ENCODE measurements around the gene RGS10. TPM values are rescaled to one million over a fixed set of nuclear protein-coding genes. Genes with fewer than 3 reads are reported as not detected.

RGS10 gene
- total RNA-seq, 1 donor = 35.4 TPM

DNA sequence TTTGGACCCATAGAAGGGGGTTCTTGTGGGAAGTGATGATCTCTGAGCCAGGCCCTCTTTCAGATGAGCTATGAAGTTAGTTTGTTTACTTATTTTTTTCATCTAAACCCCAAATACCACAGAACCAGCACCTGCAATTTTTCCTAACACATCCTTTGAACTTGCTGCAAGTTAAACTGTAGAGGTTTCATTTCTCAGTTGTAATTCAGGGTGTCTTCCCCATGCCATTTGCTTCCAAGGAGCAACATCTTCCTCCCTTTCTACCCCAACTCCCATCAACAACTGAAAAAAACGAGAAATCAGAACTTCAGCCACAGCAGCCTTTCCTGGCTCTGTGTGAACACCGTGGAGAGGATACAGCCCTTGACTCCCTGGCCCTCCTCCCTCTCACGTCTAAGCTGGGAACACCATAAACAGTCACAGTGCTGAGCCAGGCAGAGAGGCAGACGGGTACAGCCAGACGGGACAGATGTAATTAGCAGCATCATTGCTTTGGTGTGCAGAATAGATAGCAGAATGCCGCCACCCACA, 63.6 kb downstream of the RGS10 start:
- TF ChIP-seq, protein P1, sequence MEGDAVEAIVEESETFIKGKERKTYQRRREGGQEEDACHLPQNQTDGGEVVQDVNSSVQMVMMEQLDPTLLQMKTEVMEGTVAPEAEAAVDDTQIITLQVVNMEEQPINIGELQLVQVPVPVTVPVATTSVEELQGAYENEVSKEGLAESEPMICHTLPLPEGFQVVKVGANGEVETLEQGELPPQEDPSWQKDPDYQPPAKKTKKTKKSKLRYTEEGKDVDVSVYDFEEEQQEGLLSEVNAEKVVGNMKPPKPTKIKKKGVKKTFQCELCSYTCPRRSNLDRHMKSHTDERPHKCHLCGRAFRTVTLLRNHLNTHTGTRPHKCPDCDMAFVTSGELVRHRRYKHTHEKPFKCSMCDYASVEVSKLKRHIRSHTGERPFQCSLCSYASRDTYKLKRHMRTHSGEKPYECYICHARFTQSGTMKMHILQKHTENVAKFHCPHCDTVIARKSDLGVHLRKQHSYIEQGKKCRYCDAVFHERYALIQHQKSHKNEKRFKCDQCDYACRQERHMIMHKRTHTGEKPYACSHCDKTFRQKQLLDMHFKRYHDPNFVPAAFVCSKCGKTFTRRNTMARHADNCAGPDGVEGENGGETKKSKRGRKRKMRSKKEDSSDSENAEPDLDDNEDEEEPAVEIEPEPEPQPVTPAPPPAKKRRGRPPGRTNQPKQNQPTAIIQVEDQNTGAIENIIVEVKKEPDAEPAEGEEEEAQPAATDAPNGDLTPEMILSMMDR (IDR thresholded peaks at IDR 0.05; ENCODE audit: insufficient read depth, low read depth, low read length) = no peak
- no peak for DNase-seq (ENCODE audit: low read depth)
- no peak overlapping the region for H3K4me3 ChIP-seq (ENCODE audit: low read depth, low read length)

DNA sequence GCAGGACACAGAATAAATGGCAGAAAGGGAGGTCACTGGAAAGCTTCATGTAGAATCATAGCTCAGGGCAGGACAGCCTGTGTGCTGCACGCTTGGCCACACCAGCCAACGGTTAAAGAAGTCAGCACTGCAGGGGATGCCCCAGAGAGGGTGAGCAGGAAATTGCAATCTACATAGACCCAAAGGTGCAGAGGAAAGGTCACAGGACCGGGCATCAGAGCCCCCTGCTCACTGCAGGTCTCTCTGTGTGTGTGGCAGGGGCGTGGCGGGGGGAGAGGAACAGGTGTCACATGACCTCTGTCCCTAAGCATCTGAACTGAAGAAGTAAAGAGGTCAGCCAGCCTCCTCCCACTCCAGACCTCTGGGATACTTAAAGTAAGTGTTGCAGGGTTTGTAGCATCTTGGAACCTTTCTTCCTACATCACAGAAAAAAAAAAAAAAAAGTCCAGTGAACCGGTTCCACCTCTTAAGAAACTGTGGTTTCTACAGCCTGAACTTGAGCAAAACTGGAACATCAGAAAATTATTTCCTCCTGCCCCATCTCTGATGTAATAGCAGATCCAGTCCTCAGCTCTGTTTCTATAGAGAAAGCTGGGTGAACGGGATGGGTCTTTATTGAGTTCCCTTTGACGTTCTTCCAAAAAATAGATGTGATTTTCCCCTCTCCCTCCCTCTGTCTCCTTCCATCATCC, 64.3 kb downstream of the RGS10 start:
- H3K4me3 ChIP-seq (ENCODE audit: low read depth, low read length) = no peak overlapping the region
- TF ChIP-seq, protein P1 (IDR thresholded peaks at IDR 0.05; ENCODE audit: insufficient read depth, low read depth, low read length) = no peak

DNA sequence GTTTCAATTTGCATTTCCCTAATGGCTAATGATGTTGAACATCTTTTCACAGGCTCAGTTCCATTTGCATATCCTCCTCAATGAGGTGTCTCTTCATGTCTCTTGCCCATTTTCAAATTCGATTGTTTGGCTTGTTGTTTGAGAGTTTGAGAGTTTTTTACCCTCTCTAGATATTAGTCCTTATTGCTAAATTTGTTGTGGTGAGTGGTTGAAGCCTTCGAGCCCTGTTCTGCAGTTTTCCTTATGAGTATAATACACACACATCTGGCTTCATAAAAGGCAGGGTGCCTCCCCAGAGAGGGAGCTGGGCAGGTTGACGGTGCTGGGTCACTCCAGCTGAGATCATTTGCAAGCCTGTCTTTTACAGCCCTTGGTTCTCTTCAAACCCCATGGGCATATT, 65.1 kb downstream of the RGS10 start:
- H3K4me3 ChIP-seq (ENCODE audit: low read depth, low read length) = no peak overlapping the region
- no peak for DNase-seq (ENCODE audit: low read depth)
- TF ChIP-seq, protein P1 (IDR thresholded peaks at IDR 0.05; ENCODE audit: insufficient read depth, low read depth, low read length) = no peak

More for the DNA sequence above, 64.3 kb downstream of the RGS10 start:
- DNase-seq (ENCODE audit: low read depth) = no peak

DNA sequence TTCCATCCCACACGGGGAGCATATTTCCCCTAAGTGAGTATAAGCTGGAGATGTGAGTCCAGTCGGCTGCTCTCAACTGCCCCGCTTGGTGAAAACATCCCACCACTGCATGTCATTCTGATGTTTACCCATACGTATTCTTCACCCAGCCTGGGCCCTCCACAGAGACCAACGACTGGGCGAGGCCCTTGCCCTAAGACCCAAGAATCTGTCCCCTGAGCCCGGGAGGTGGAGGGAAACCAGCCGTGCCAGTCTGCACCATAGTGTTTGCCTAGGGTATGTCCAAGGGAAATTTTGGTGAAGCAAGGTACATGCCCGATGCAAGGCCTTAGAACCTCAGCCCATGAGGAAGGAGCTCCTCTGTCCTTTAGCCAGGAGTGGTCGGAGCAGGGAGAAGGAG, 67.9 kb downstream of the RGS10 start:
- no peak overlapping the region for H3K4me3 ChIP-seq (ENCODE audit: low read depth, low read length)
- DNase-seq (ENCODE audit: low read depth) = no peak
- TF ChIP-seq, protein P1 (IDR thresholded peaks at IDR 0.05; ENCODE audit: insufficient read depth, low read depth, low read length) = no peak

DNA sequence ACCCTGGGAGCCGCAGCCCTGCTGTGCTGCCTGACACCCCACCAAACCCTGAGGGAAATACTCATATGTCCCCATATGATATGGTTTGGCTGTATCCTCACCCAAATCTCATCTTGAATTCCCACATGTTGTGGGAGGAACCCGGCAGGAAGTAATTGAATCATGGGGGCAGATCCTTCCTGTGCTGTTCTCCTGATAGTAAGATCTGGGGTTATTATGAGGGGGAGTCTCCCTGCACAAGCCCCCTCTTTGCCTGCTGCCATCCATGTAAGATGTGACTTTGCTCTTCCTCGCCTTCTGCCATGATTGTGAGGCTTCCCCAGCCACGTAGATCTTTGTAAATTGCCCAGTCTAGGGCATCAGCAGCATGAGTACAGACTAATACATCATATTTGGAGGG, 68.7 kb downstream of the RGS10 start:
- no peak overlapping the region for H3K4me3 ChIP-seq (ENCODE audit: low read depth, low read length)
- TF ChIP-seq, protein P1 (IDR thresholded peaks at IDR 0.05; ENCODE audit: insufficient read depth, low read depth, low read length) = no peak
- no peak for DNase-seq (ENCODE audit: low read depth)

DNA sequence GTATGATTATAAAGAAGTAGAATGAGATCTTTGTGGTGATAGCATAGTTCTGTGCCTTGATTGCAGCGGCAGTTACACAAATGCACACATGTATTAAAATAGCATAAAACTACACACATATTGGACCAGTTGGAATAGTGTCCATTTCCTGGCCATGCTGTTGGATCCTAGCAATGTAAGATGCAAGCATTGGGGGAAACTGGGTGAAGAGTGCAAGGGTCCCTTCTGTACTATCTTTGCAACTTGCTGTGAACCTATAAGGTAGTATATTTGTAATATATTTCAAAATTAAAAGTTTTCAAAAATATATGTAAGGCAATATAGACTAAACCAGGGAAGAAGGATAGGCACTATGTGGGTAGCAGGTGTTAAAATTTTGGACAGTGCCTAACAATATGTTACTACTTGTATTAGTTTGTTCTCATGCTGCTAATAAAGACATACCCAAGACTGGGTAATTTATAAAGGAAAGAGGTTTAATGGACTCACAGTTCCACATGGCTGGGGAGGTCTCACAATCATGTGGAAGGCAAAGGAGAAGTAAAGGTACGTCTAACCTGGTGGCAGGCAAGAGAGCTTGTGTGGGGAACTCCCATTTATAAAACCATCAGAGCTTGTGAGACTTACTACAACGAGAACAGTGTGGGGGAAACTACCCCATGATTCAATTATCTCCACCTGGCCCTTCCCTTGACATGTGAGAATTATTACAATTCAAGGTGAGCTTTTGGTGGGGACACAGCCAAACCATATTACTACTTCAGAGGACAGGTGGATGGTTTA, 71.4 kb downstream of the RGS10 start:
- DNase-seq (ENCODE audit: low read depth) = no peak

More for the DNA sequence above, 71.4 kb downstream of the RGS10 start:
- H3K4me3 ChIP-seq (ENCODE audit: low read depth, low read length) = no peak overlapping the region
- TF ChIP-seq, protein P1 (IDR thresholded peaks at IDR 0.05; ENCODE audit: insufficient read depth, low read depth, low read length) = no peak

All from fibroblast of villous mesenchyme (primary cell).